ENCODE measurements around the gene BAHD1. TPM values are rescaled to one million over a fixed set of nuclear protein-coding genes. Genes with fewer than 3 reads are reported as not detected.

Gene BAHD1
- total and polyA plus RNA-seq, 9 donors, result 14.8 to 67.3 (median 40.1) TPM

DNA sequence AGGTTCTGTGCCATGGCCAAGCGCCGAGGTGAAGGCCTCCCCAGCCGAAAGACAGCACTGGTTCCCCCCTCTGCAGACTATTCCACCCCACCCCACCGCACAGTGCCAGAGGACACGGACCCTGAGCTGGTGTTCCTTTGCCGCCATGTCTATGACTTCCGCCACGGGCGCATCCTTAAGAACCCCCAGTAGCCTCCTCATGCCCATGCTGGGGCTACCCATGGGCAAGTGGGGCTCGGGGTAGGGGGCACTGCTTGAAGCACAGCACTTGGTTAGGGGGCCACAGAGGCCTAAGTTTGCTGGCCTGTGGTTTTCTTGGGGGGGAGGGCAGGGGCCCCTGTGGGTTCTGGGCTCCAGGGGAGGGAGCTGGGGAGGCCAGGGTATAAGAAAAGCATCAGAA lies 25.2 kb downstream of the BAHD1 start:
- no peak for DNase-seq
- 96 to 97% (median 96%) methylated on average over 10 of the region's 10 CpGs for WGBS, 3 donors
- TF ChIP-seq, protein P1, sequence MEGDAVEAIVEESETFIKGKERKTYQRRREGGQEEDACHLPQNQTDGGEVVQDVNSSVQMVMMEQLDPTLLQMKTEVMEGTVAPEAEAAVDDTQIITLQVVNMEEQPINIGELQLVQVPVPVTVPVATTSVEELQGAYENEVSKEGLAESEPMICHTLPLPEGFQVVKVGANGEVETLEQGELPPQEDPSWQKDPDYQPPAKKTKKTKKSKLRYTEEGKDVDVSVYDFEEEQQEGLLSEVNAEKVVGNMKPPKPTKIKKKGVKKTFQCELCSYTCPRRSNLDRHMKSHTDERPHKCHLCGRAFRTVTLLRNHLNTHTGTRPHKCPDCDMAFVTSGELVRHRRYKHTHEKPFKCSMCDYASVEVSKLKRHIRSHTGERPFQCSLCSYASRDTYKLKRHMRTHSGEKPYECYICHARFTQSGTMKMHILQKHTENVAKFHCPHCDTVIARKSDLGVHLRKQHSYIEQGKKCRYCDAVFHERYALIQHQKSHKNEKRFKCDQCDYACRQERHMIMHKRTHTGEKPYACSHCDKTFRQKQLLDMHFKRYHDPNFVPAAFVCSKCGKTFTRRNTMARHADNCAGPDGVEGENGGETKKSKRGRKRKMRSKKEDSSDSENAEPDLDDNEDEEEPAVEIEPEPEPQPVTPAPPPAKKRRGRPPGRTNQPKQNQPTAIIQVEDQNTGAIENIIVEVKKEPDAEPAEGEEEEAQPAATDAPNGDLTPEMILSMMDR (IDR thresholded peaks at IDR 0.05), result no peak
- TF ChIP-seq EP300 (IDR thresholded peaks at IDR 0.05), result no peak
- TF ChIP-seq POLR2A (IDR thresholded peaks at IDR 0.05), result no peak
- H3K36me3 ChIP-seq, result no peaks in the 10 kb centered on the region
- H3K9me3 ChIP-seq, result no peaks in the 10 kb centered on the region
- no peaks in the 10 kb centered on the region for H3K4me1 ChIP-seq (ENCODE audit: insufficient read depth)
- no peaks in the 10 kb centered on the region for H3K27me3 ChIP-seq
- no peak overlapping the region for H3K27ac ChIP-seq
- no peak overlapping the region for H3K4me3 ChIP-seq
- intact Hi-C loops (cut with DNase I), result loop anchor here in 1 of 4 donors (10.0 kb wide), 1 partner anchor 49 kb away; no protein-coding TSS in a partner anchor

DNA sequence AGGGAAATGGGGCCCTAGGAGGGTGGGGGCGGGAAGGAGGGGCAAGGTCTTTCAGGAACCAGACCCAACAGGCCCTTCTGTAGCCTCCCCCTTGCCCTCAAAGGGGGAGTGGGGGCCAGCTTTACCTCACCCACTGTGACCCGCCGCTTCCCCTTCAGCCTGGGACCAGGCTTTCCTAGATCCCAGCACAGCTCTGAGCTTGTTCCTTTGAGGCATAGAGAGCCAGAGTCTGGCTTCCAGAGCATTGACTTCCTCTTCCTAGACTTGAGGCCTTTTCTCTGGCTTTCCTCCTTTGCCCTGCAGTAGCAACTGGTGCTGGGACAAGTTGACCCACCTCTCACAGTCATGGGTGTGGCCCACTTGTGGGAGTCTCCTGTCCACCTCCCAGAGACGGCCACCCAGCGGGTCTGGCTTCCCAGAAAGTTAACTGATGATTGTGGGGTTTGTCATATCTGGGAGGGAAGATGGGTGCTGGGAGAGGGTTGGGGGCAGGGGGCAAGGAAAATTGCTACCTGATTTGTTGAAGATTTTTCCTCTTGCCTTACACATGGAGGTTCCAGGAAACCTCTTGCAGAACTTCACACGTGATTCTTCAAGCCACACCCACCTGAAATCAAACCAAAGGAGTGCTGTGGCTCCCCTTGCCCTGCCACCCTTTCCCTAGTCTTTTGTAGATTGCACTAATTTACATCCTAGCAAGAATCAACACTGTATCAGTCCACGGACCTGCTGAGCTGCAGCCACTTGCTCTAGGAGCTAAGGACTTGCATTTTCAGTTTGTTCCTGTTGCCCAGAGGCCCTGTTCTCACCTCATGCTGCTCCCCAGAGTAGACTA lies 25.9 kb downstream of the BAHD1 start:
- intact Hi-C loops (cut with DNase I), result loop anchor here in 1 of 4 donors (10.0 kb wide), 1 partner anchor 48 kb away; no protein-coding TSS in a partner anchor
- no peak overlapping the region for H3K27ac ChIP-seq
- no peak overlapping the region for H3K4me3 ChIP-seq
- H3K4me1 ChIP-seq (ENCODE audit: insufficient read depth), result no peaks in the 10 kb centered on the region
- 65 to 74% (median 72%) methylated on average over 7 of the region's 7 CpGs for WGBS, 3 donors
- TF ChIP-seq EP300 (IDR thresholded peaks at IDR 0.05) (no peak), POLR2A (IDR thresholded peaks at IDR 0.05) (no peak)
- TF ChIP-seq, protein P1 (IDR thresholded peaks at IDR 0.05), result no peak
- no peaks in the 10 kb centered on the region for H3K9me3 ChIP-seq
- no peaks in the 10 kb centered on the region for H3K36me3 ChIP-seq
- no peak for DNase-seq
- H3K27me3 ChIP-seq, result no peaks in the 10 kb centered on the region

DNA sequence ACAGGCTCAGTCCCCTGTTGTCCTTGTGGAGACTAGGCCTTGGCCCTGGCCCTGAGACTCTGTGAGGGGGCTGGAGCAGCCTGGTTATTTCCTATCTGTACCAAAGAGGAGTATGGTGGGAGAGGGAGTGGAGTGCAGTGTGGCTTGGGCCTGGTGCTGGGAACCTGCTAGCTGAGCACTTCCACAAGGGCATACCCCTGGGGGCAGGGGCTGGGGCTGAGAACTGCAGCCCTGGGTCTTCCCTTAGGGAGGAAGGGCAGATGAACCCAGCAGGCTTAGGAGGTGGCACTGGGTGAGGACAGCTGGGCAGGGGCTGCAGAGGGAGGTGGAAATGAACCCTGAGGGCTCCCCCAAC lies 26.5 kb downstream of the BAHD1 start:
- H3K36me3 ChIP-seq, result no peaks in the 10 kb centered on the region
- intact Hi-C loops (cut with DNase I), result loop anchor here in 1 of 4 donors (10.0 kb wide), 1 partner anchor 48 kb away; no protein-coding TSS in a partner anchor
- H3K9me3 ChIP-seq, result no peaks in the 10 kb centered on the region
- H3K4me1 ChIP-seq (ENCODE audit: insufficient read depth), result peaks cover 4% of the 10 kb centered on the region
- H3K27ac ChIP-seq, result no peak overlapping the region
- no peaks in the 10 kb centered on the region for H3K27me3 ChIP-seq
- no peak overlapping the region for H3K4me3 ChIP-seq
- DNase-seq, result no peak
- TF ChIP-seq POLR2A (IDR thresholded peaks at IDR 0.05) (no peak), EP300 (IDR thresholded peaks at IDR 0.05) (no peak)
- TF ChIP-seq, protein P1 (IDR thresholded peaks at IDR 0.05), result no peak

DNA sequence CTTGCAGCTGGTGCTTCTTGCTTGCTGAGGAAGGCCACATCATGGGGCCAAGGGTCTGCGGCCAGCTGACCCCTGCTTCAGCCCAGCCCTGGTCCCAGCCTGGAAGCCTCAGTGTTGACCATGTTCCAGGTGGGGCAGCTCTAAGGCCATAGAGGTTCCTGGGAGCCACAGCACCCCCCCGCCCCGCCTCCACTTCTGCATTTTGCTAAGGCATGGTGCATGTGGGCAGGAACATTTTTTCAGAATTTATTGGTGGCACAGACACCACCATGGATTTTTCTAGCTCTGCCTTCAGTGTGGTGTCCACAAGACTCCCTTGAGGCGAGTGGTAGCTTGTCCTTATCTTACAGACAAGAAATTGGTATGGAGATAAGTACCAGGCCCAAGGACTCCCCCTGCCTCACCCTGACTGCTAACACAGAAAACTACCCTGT lies 28.2 kb downstream of the BAHD1 start:
- no peak overlapping the region for H3K27ac ChIP-seq
- intact Hi-C loops (cut with DNase I), result loop anchor here in 1 of 4 donors (10.0 kb wide), 1 partner anchor 46 kb away; no protein-coding TSS in a partner anchor
- H3K4me1 ChIP-seq (ENCODE audit: insufficient read depth), result peaks cover 6% of the 10 kb centered on the region
- H3K9me3 ChIP-seq, result no peaks in the 10 kb centered on the region
- no peak for DNase-seq
- TF ChIP-seq, protein P1 (IDR thresholded peaks at IDR 0.05), result no peak
- TF ChIP-seq EP300 (IDR thresholded peaks at IDR 0.05), result no peak
- no peak for TF ChIP-seq POLR2A (IDR thresholded peaks at IDR 0.05)
- no peaks in the 10 kb centered on the region for H3K36me3 ChIP-seq
- H3K27me3 ChIP-seq, result no peaks in the 10 kb centered on the region
- no peak overlapping the region for H3K4me3 ChIP-seq
- 89 to 94% (median 92%) methylated on average over 4 of the region's 4 CpGs for WGBS, 3 donors

Measured in ovary (tissue), 9 donors.